NCI-H82 treated with DMSO at 0.1 percent for 48 hours (cell line): ENCODE data around the gene HSBP1.

ENCODE experiments used
- DNase-seq: peaks from one replicate; lab custom pipeline; 2025; ENCODE audit not compliant: unreplicated experiment; lab: John Stamatoyannopoulos, UW

HSBP1 gene

DNA sequence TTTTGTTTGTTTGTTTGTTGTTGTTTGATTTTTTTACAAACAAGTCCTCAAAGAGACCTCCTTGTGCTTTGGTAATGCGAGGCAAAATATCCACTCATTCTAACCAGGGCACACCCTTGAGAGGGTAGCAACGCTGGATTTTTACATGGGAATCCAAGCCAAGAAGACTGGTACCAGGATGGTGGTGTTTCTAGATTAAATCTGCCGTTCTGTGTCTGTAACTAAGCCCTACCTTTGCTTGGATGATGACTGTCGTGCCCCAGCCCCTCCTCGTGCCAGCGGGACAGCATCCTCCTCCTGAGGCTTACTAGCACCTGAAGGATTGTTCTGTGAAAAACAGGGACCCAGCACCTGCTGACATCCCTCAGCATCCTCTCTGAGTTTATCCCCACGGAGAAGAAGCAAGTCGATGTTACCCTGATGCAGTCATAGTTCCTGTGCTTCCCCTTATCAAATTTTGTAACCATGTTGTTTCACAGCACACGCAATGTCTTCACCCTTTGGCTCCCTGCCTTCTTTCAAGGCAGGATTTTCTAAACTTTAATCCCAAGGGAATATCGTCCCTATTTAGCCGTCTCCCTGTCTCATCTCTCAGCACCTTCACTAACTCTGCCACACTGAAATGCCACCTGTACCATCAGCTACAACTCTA is 5.1 kb upstream of the HSBP1 start:
- DNase-seq: no peak

DNA sequence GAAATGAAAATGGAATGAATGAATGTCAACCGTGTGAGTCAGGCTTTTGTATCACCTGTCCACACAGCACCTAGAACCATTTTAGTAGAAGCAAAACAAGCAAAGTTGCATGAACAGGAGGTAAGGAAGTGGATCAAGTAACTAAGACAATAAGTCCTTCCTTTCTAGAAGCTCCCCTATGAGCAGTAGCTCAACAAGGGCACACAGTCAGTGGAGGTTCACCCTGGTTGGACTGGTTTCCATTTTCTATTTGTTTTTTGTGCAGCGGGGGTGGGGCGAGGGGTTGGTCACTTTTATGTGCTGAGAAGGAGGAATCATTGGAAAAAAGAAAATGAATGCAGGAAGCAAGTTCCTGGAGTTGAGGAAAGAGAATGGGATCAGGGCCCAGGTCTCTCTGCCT is 4.0 kb upstream of the HSBP1 start:
- no peak for DNase-seq

- DNase-seq: no peak
Measured at GRCh38 chr16:83804366-83804765, 3.4 kb upstream of the HSBP1 start.

DNA sequence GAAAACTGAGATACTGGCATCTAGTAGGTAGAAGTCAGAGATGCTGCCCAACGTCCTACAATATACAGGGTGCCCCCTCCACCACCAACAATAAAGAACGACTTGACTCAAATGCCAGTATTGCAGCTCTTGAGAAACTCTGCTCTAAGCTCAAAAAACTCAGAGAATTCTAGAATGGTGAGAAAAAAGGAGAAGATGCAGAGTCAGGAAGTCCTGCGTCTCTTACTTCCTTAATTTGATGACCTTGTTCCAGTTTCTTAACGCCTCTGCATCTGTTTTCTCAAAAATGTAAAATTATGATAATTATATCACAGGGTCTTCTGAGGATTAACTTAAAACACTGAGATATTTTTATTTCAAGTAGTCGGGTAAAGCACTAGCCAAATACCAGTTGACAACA is 1.7 kb upstream of the HSBP1 start:
- no peak for DNase-seq

GRCh38 chr16:83806731-83807130 is 1.0 kb upstream of the HSBP1 start:
- DNase-seq: no peak

DNA sequence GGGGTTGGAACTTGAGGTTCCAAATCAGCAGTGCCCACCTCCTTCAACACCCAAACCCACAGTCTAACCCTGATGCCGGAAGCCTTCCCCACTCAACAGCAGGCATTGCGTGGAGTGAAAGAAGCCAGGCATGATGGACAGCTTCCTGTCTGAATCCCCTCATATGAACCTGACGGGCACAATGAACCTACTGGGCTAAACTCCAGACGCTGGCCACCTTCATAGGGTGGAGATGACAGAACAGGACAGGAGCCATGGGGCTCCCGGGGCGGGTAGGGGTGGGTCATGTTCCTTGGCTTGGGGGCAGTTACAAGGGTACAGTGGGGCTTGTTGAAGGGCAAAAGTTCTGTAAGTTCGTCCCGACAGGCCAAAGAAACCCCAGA is 460 bp upstream of the HSBP1 start:
- DNase-seq: no peak

- no peak for DNase-seq
Measured at GRCh38 chr16:83808573-83809014, 816 bp downstream of the HSBP1 start.

DNA sequence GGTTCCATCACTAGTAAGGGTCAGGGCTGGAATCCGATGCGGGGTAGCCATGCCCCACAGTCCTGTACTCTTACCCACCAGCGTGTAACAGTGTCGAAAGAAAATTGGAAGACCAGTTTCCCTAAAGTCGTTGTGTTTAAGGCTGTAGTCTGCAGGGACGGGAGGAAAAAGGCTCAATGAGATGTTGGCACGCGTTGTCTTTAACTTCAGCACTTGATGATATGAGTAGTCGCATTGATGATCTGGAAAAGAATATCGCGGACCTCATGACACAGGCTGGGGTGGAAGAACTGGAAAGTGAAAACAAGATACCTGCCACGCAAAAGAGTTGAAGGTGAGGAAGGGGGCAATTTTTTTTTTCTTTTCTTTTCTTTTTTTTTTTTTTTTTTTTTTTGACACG is 1.3 kb downstream of the HSBP1 start:
- DNase-seq: no peak

DNA sequence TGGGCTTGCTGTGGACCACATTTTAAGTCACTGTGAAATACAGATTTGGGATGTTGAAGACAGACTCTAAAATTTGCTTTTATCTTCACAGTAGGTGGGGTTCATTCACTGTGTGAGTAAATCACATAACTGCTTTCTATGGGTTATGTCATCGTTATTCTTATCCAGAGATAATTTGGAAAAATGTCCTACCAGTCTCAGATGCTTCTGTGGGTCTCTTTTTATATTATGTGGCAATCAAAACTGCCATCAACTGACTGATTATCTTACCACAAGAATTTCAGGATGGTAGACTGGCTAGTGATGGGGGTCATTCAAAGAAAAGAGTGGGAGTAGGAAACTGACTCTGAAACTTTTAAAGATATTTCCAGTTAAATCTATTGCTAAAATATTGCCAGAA is 3.1 kb downstream of the HSBP1 start:
- DNase-seq: no peak

GRCh38 chr16:83813823-83814658 is 6.3 kb downstream of the HSBP1 start:
- DNase-seq: no peak

DNA sequence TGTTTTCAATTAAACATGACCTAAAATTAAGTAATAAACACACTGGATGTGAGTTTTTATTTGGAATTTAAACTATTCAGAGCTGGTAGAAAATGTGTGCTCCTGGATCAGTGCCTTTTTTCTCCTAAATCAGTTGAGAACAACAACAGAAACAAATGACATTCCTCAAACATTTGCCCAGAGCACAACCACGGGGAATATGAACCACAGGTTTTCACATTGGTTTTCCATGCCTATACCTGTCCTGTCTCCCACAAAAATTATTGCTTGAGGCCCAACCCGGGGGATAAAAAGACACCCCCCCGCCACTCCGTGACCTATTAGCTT is 6.8 kb downstream of the HSBP1 start:
- DNase-seq: no peak

- DNase-seq: no peak
Measured at GRCh38 chr16:83817022-83817421, 9.2 kb downstream of the HSBP1 start.

- DNase-seq: no peak
Measured at GRCh38 chr16:83818276-83818675, 10.5 kb downstream of the HSBP1 start.

GRCh38 chr16:83819361-83819760 is 11.6 kb downstream of the HSBP1 start:
- DNase-seq: no peak

- DNase-seq: peak; percentile 46
Measured at GRCh38 chr16:83826146-83826913, 18.6 kb downstream of the HSBP1 start.

GRCh38 chr16:83830091-83830768 is 22.5 kb downstream of the HSBP1 start:
- no peak for DNase-seq

- DNase-seq: no peak
Measured at GRCh38 chr16:83830769-83831455, 23.1 kb downstream of the HSBP1 start.

DNA sequence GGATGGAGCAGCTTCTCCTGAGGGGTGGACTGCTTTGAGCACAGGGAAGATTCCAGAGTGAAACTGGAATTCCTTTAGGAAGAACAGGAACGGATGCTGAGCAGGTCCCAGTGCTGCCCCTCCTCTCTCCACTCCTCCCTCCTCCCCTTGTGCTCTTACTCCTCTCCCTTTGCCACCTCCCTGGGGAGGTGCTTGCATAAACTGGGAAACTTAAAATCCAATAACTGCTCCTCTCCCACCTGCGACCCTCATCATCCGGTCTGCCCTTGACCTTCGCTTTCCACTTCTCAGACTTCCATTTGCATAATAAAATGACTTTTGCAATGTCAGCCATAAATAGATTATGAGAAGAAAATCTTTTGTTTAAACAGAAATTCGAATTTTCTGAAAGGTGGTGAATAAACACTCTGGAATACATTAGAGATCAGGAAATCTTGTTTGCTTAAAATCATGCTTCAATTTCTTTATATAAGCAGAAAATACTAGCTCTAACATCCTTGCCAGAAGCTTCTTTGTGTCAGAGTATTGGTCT is 23.7 kb downstream of the HSBP1 start:
- no peak for DNase-seq

DNA sequence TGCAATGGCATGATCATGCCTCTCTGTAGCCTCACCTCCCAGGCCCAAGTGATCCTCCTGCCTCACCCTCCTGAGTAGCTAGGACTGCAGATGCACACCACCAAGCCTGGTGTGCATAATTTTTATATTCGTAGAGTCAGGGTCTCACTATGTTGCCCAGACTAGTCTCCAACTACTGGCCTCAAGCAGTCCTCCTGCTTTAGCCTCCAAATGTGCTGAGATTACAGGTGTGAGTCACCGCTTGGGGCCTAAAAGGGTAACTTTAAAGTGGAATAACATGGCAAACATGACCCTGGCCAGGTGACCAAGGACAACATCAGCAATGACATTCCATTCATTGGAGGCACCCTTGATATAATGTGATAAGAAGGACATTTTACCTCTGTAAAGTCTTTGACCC is 26.1 kb downstream of the HSBP1 start:
- no peak for DNase-seq
